Thoracic aorta (tissue), 2 donors: ENCODE data around the gene YARS1. TPM values are rescaled to one million over a fixed set of nuclear protein-coding genes. Genes with fewer than 3 reads are reported as not detected.

ENCODE experiments used
- ATAC-seq: fragments of 150-250 bp; one replicate; pipeline ENCODE4 v1.8.0; 2017; ENCODE audit warnings: low read depth; ENCODE audit not compliant: insufficient number of reproducible peaks, low FRiP score
- DNase-seq: peaks from one replicate; pipeline ENCODE4 v3.0.0-alpha.2; 2020; ENCODE audit warnings: low spot score
- H3K27ac ChIP-seq, 2 donors: fragments of 200-600 bp; sonication (generic); 1 replicate in 1 of 2; 2 replicates in 1 of 2; pipeline ENCODE4 v1.5.1; 2016; ENCODE audit warnings: mild to moderate bottlenecking in 2 of 2, moderate library complexity in 2 of 2
- H3K27me3 ChIP-seq: fragments of 200-600 bp; sonication (generic); replicated peaks from 2 replicates; pipeline ENCODE4 v1.6.0; 2016; ENCODE audit warnings: mild to moderate bottlenecking; ENCODE audit not compliant: insufficient read depth
- H3K36me3 ChIP-seq: fragments of 200-600 bp; sonication (generic); one replicate; pipeline ENCODE4 v1.5.1; 2016
- H3K4me1 ChIP-seq, 2 donors: fragments of 200-600 bp; sonication (generic); 1 replicate in 1 of 2; 2 replicates in 1 of 2; pipeline versions ENCODE4 v1.5.1 to v1.6.0; 2016; ENCODE audit warnings: low read depth in 2 of 2, mild to moderate bottlenecking in 1 of 2; ENCODE audit not compliant: control insufficient read depth in 1 of 2
- H3K4me3 ChIP-seq: fragments of 200-600 bp; sonication (generic); 2 replicates; pipeline ENCODE4 v1.5.1; 2016; ENCODE audit warnings: mild to moderate bottlenecking
- H3K9me3 ChIP-seq: fragments of 200-600 bp; sonication (generic); 2 replicates; pipeline ENCODE4 v1.5.1; 2016
- CTCF ChIP-seq: fragments of 200-600 bp; sonication (generic); IDR thresholded peaks from one replicate; pipeline ENCODE4 v1.5.1; 2019; ENCODE audit warnings: antibody characterized with exemption
- total RNA-seq, 2 donors: library from RNA; depleted of rRNA; stranded (reverse); fragments of >200 nt; gene quantifications; one replicate each; pipeline versions ENCODE4 v1.1.0 to v1.2.3, GENCODE V29; 2016

Gene YARS1
- total RNA-seq, 2 donors from 2014 or later = 62.5 to 74.9 TPM

DNA sequence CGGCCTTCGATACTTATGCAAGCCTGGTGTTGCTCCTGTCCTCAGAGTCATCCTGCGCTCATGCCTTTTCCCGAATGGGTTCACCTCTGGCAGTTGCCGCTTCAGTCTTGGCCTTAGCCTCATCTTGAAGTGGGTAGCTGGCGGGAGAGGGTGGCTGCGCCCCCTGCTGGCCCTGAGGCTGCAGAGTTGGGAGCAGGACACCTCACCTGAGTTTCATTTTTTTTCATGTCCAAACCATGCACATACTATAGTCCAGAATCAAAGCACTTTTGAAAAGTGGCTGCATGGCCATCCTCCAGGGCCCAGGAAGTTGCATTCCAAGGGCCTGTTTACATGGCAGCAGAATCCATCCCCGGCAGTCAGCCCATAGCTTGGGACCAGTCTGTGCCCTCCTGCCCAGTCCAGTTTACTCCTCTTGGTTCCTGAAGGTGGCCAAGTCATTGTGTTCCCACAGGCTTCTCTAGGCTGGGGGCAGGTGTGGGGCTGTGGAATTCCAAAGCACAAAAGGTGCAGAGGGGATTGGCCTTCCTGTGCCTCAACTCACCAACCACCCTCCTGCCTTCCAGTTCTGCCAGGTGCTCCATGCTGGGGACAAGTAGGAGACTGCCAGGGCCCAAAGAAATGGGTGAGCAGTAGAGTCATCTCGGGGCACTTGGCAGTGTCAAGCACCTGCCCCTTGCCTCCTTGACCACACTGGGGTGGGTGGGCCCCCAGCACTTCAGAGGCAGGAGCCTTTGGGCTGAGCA, 44.0 kb downstream of the YARS1 start:
- no peaks in the 10 kb centered on the region for H3K9me3 ChIP-seq
- no peak overlapping the region for H3K4me3 ChIP-seq
- peak; percentile 48 for ATAC-seq
- H3K27me3 ChIP-seq = no peaks in the 10 kb centered on the region
- peak; percentile 94 for TF ChIP-seq CTCF
- peak; percentile 43 for DNase-seq
- no peak overlapping the region for H3K27ac ChIP-seq
- peaks cover 0 to 4% of the 10 kb centered on the region in 2 donors for H3K4me1 ChIP-seq
- H3K36me3 ChIP-seq = peaks cover 16% of the 10 kb centered on the region

- no peak overlapping the region for H3K27ac ChIP-seq
- no peak overlapping the region for H3K4me3 ChIP-seq
- TF ChIP-seq CTCF = no peak
- no peak for DNase-seq
- H3K4me1 ChIP-seq = peaks cover 0 to 8% of the 10 kb centered on the region in 2 donors
- no peaks in the 10 kb centered on the region for H3K27me3 ChIP-seq
- ATAC-seq = no peak
- H3K9me3 ChIP-seq = no peaks in the 10 kb centered on the region
- H3K36me3 ChIP-seq = peaks cover 16% of the 10 kb centered on the region
These were observed 44.7 kb downstream of the YARS1 start for GRCh38 chr1:32772281-32773017.

GRCh38 chr1:32771561-32772280, 45.4 kb downstream of the YARS1 start:
- H3K4me1 ChIP-seq = peaks cover 0 to 14% of the 10 kb centered on the region in 2 donors
- no peak overlapping the region for H3K27ac ChIP-seq
- no peaks in the 10 kb centered on the region for H3K9me3 ChIP-seq
- DNase-seq (no peak), ATAC-seq (no peak)
- no peak overlapping the region for H3K4me3 ChIP-seq
- H3K36me3 ChIP-seq = peaks cover 14% of the 10 kb centered on the region
- no peak for TF ChIP-seq CTCF
- H3K27me3 ChIP-seq = no peaks in the 10 kb centered on the region

DNA sequence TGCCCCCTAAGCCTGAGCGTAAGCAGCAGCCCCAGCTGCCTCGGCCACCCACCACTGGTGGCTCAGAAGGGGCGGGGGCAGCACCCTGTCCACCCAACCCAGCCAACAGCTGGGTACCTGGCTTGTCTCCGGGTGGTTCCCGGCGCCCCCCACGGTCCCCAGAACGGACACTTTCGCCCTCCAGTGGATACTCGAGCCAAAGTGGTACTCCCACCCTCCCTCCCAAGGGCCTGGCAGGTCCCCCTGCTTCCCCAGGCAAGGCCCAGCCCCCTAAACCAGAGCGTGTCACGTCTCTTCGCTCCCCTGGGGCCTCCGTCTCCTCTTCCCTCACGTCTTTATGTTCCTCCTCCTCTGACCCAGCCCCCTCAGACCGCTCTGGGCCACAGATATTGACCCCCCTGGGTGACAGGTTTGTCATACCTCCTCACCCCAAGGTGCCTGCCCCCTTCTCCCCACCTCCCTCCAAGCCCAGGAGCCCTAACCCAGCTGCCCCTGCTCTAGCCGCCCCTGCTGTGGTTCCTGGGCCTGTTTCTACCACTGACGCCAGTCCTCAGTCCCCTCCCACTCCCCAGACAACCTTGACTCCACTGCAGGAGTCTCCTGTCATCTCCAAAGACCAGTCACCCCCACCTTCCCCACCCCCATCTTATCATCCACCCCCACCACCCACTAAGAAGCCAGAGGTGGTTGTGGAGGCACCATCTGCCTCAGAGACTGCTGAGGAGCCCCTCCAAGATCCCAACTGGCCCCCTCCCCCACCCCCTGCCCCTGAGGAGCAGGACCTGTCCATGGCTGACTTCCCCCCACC, 46.2 kb downstream of the YARS1 start:
- no peak for ATAC-seq
- DNase-seq = no peak
- H3K27ac ChIP-seq = no peak overlapping the region

More for the DNA sequence above, 46.2 kb downstream of the YARS1 start:
- no peaks in the 10 kb centered on the region for H3K27me3 ChIP-seq
- no peak overlapping the region for H3K4me3 ChIP-seq
- H3K4me1 ChIP-seq = peaks cover 0 to 14% of the 10 kb centered on the region in 2 donors
- TF ChIP-seq CTCF = no peak
- H3K36me3 ChIP-seq = peaks cover 14% of the 10 kb centered on the region
- H3K9me3 ChIP-seq = no peaks in the 10 kb centered on the region
